K562 (cell line): ENCODE measurements around the gene OR10H5. TPM values are rescaled to one million over a fixed set of nuclear protein-coding genes. Genes with fewer than 3 reads are reported as not detected.
A peak's percentile ranks its signal among the peaks of the same experiment; 100 is the strongest.

Experiments used
- ATAC-seq: fragments of 200-7000 bp; cut with Tn5 transposase; 3 replicates; pipeline ENCODE4 v1.9.1; 2020; ENCODE audit warnings: moderate library complexity
- BruUV-seq: library from RNA; stranded (reverse); fragments of 400-500 nt; replicated peaks from 2 replicates; lab custom pipeline; 2021; lab: Mats Ljungman, UMichigan
- CTCF ChIA-PET: fragments of 300-600 bp; formaldehyde crosslinking; extraction: SDS; loops from one replicate; lab custom pipeline; 2021; ENCODE audit warnings: low intra/inter-chr PET ratio; lab: Yijun Ruan, JAX
- POLR2A ChIA-PET: fragments of 300-600, 350-650 bp; sonication (Branson Sonifier 250); formaldehyde crosslinking; extraction: SDS; loops from one replicate; lab custom pipeline; 2021; ENCODE audit warnings: antibody characterized with exemption, inconsistent platforms; lab: Yijun Ruan, JAX
- DNase-seq, 4 experiments: peaks; one replicate each; pipeline versions ENCODE4 v3.0.0 to v3.0.0-alpha.2; 2011 to 2018; ENCODE audit warnings: low spot score in 3 of 4, mixed read lengths in 3 of 4; ENCODE audit errors: extremely low read depth in 1 of 4
- FAIRE-seq: peaks from 2 replicates; lab custom pipeline; 2011; peaks lifted over from hg19 to GRCh38; lab: Jason Lieb, UNC
- H2AFZ ChIP-seq: 2 replicates; pipeline ENCODE4 v1.6.0; 2011; ENCODE audit warnings: low read depth, low read length, control low read depth, inconsistent platforms
- H3K27ac ChIP-seq: fragments of 200-600 bp; 3 replicates; pipeline ENCODE4 v1.8.0; 2011; ENCODE audit warnings: low read depth, mild to moderate bottlenecking, control low read depth, inconsistent platforms, low read length, moderate library complexity, mixed read lengths; ENCODE audit errors: extremely low read depth
- H3K27me3 ChIP-seq, 2 experiments: fragments of 300-600 bp in 1 of 2; 2 replicates in 1 of 2; 3 replicates in 1 of 2; pipeline versions ENCODE4 v1.6.0 to v1.8.0; 2011; ENCODE audit warnings: inconsistent platforms in 2 of 2, low read length in 2 of 2, mild to moderate bottlenecking in 1 of 2, mixed read lengths in 1 of 2, moderate library complexity in 1 of 2; ENCODE audit not compliant: control insufficient read depth in 2 of 2, insufficient read depth in 2 of 2
- H3K36me3 ChIP-seq: fragments of 300-600 bp; 3 replicates; pipeline ENCODE4 v1.8.0; 2011; ENCODE audit warnings: mild to moderate bottlenecking, low read length, inconsistent platforms; ENCODE audit not compliant: control insufficient read depth, insufficient read depth
- H3K4me1 ChIP-seq, 2 experiments: fragments of 200-600 bp in 1 of 2; replicated peaks in 1 of 2; 2 replicates in 1 of 2; 3 replicates in 1 of 2; pipeline versions ENCODE4 v1.5.1 to v1.8.0; 2011; ENCODE audit warnings: inconsistent platforms in 2 of 2, low read length in 2 of 2, mild to moderate bottlenecking in 1 of 2, mixed read lengths in 1 of 2, moderate library complexity in 1 of 2; ENCODE audit not compliant: control insufficient read depth in 2 of 2, insufficient read depth in 2 of 2
- H3K4me2 ChIP-seq: 2 replicates; pipeline ENCODE4 v1.6.1; 2011; ENCODE audit warnings: low read length, control low read depth, inconsistent platforms, mixed read lengths; ENCODE audit not compliant: insufficient read depth
- H3K4me3 ChIP-seq: fragments of 200-600 bp; sonication (generic), shearing (Covaris generic); 2 replicates; pipeline ENCODE4 v1.5.1; 2016; ENCODE audit warnings: control low read depth, inconsistent platforms
- H3K79me2 ChIP-seq: fragments of 200-600 bp; 3 replicates; pipeline ENCODE4 v1.8.0; 2011; ENCODE audit warnings: low read length, inconsistent platforms; ENCODE audit not compliant: control insufficient read depth, insufficient read depth
- H3K9ac ChIP-seq, 2 experiments: 2 replicates each; pipeline versions ENCODE4 v1.6.0 to v1.6.1; 2011; ENCODE audit warnings: low read depth in 2 of 2, low read length in 2 of 2, control low read depth in 1 of 2, inconsistent platforms in 1 of 2, mild to moderate bottlenecking in 1 of 2, mixed read lengths in 1 of 2; ENCODE audit not compliant: insufficient read depth in 1 of 2
- H3K9me1 ChIP-seq: one replicate; pipeline ENCODE4 v1.6.0; 2011; ENCODE audit warnings: inconsistent platforms, mild to moderate bottlenecking, low read length, moderate library complexity; ENCODE audit not compliant: control insufficient read depth, insufficient read depth
- H3K9me3 ChIP-seq: replicated peaks from 2 replicates; pipeline ENCODE4 v1.5.1; 2011; ENCODE audit warnings: low read depth, low read length, inconsistent platforms; ENCODE audit not compliant: control insufficient read depth, insufficient read depth
- H4K20me1 ChIP-seq: replicated peaks from 2 replicates; pipeline ENCODE4 v1.6.1; 2011; ENCODE audit warnings: low read length, inconsistent platforms, mixed read lengths; ENCODE audit not compliant: control insufficient read depth, insufficient read depth
- CHD1 ChIP-seq: fragments of 200-600 bp; sonication (generic); IDR thresholded peaks from one replicate; pipeline ENCODE4 v1.6.1; 2012; ENCODE audit warnings: mild to moderate bottlenecking, moderate library complexity, low read length, inconsistent platforms
- GABPA ChIP-seq: fragments of 200-800 bp; sonication (Bioruptor generic); conservative IDR thresholded peaks from 2 replicates; pipeline ENCODE4 v1.6.1; 2016; ENCODE audit warnings: low read depth, missing genetic modification characterization, missing compliant biosample characterization
- MLLT1 ChIP-seq, 2 experiments: fragments of 450-650 bp; IDR thresholded peaks; 2 replicates each; pipeline ENCODE4 v1.6.1; 2016
- MTA3 ChIP-seq: fragments of 450-650 bp; formaldehyde crosslinking; IDR thresholded peaks from 2 replicates; pipeline ENCODE4 v1.6.1; 2017; ENCODE audit warnings: mild to moderate bottlenecking, borderline replicate concordance
- TAF9B ChIP-seq: fragments of 450-650 bp; IDR thresholded peaks from 2 replicates; pipeline ENCODE4 v1.6.1; 2018; ENCODE audit warnings: mild to moderate bottlenecking; ENCODE audit not compliant: partially characterized antibody
- ZBTB17 ChIP-seq: fragments of 450-650 bp; formaldehyde crosslinking; IDR thresholded peaks from 2 replicates; pipeline ENCODE4 v1.4.0; 2020; ENCODE audit warnings: mild to moderate bottlenecking
- WGBS: fragments of 100-300 bp; shearing (Covaris generic); methylation state at CpG from one replicate; pipeline ENCODE4 v1.1.6; 2016; ENCODE audit warnings: low coverage, mixed read lengths; ENCODE audit not compliant: insufficient coverage; ENCODE audit errors: missing lambda C conversion rate; 5-methylcytosine and 5-hydroxymethylcytosine counted together
- in situ Hi-C: fragments of 300-500 bp; cut with MboI; formaldehyde crosslinking; loops from 4 replicates; pipeline ENCODE4 v1.15.0; 2018; ENCODE audit warnings: inconsistent platforms, mixed read lengths
- intact Hi-C: fragments of 100-400 bp; cut with micrococcal nuclease; formaldehyde crosslinking; loops from 2 replicates; pipeline ENCODE4 v1.14.2; 2022
- polyA plus RNA-seq, 8 experiments: library from polyadenylated mRNA; depleted of rRNA in 4 of 8; stranded (reverse) in 5 of 8; unstranded in 3 of 8; fragments of >200 nt; fragmentation: Nextera tagmentation in 2 of 8; fragmentation: Illumina TruSeq in 1 of 8; extraction: Ambion mirVana in 2 of 8; extraction: Trizol in 1 of 8; gene quantifications; 2 replicates each; pipeline versions ENCODE4 v1.2.1 to v1.2.3, GENCODE V29; 2011 to 2014; ENCODE audit warnings: inconsistent platforms in 1 of 8, missing spikeins in 1 of 8
- total RNA-seq, 7 experiments: library from RNA; depleted of rRNA in 6 of 7; stranded (reverse); fragments of >200 nt in 6 of 7; fragmentation: Illumina TruSeq in 2 of 7; extraction: Trizol in 2 of 7; gene quantifications; 2 replicates each; pipeline versions ENCODE4 v1.2.1 to v1.2.3, GENCODE V29; 2011 to 2021; ENCODE audit warnings: low replicate concordance in 1 of 7

The OR10H5 gene
- total and polyA plus RNA-seq, 9 of the 15 experiments (the other 6 are each of a cell fraction or from before 2014, with no cell fraction given) = not detected

- ATAC-seq (no peak), DNase-seq (no peak), FAIRE-seq (no peak)
- Histone ChIP-seq H3K9me3 (no peaks in the 10 kb centered on the region), H3K27me3 (no peaks in the 10 kb centered on the region), H3K4me3 (peak overlapping the region; percentile 54), H3K9me1 (no peaks in the 10 kb centered on the region), H3K36me3 (peaks cover 45% of the 10 kb centered on the region), H4K20me1 (no peaks in the 10 kb centered on the region), H3K79me2 (peaks cover 67% of the 10 kb centered on the region), H3K4me1 (peaks cover 10 to 47% of the 10 kb centered on the region in 2 experiments), H3K9ac (peak overlapping the region; percentile 80 to 90; a peak in 3 of 4 replicates), H3K4me2 (peak overlapping the region; percentile 88), H2AFZ (no peak overlapping the region; the same call in 1 of the 2 replicates), H3K27ac (peak overlapping the region; percentile 83)
- in situ Hi-C loops (no loop called here), intact Hi-C loops (no loop called here)
- BruUV-seq = no TSS peak
- TF ChIP-seq TAF9B (peak; percentile 20), MTA3 (no peak), GABPA (tag) (0 out of 2 replicates have a peak, but pooled peaks have one; percentile 5), MLLT1 (IDR thresholded peaks at IDR 0.05) (peak; percentile 39 to 71; a peak in 2 of 4 replicates), CHD1 (peak; percentile 95), ZBTB17 (no peak)
- ChIA-PET POLR2A (interaction anchor here (0.8 to 1.1 kb wide), 3 partner anchors 14 to 34 kb away, joined by 3 to 4 read pairs (median 3); partner anchors contain the start of gene OR10H1), CTCF (no interaction called here)
- WGBS = 7% methylated on average over 8 of the region's 8 CpGs
Observed at GRCh38 chr19:15829786-15830185, 42.3 kb downstream of the OR10H5 start.
